Measurements from ENCODE around the gene SIGLEC5. TPM values are rescaled to one million over a fixed set of nuclear protein-coding genes. Genes with fewer than 3 reads are reported as not detected.

SIGLEC5 gene
- total and polyA plus RNA-seq, 2 of the 13 experiments (the other 11 are each of a cell fraction or from before 2014, with no cell fraction given): not detected

- TF ChIP-seq ZBTB49 (CRISPR knock-in tag; IDR thresholded peaks at IDR 0.05; ENCODE audit: borderline replicate concordance) (peak; percentile 99), PAF1 (CRISPR knock-in tag; IDR thresholded peaks at IDR 0.05) (no peak), ZNF790 (CRISPR knock-in tag; IDR thresholded peaks at IDR 0.05; ENCODE audit: borderline replicate concordance) (no peak; the same call in 1 of the 2 replicates), ONECUT2 (CRISPR knock-in tag; IDR thresholded peaks at IDR 0.05) (peak; percentile 55; the same call in 1 of the 2 replicates), MATR3 (CRISPR knock-in tag; IDR thresholded peaks at IDR 0.05) (no peak), SNAPC2 (CRISPR knock-in tag; IDR thresholded peaks at IDR 0.05) (0 out of 2 replicates have a peak, but pooled peaks have one; percentile 58), ZNF34 (CRISPR knock-in tag; IDR thresholded peaks at IDR 0.05; ENCODE audit: borderline replicate concordance) (no peak), SRY (CRISPR knock-in tag; IDR thresholded peaks at IDR 0.05) (peak; percentile 97), ZNF674 (CRISPR knock-in tag; IDR thresholded peaks at IDR 0.05; ENCODE audit: low read depth) (no peak), SAP130 (CRISPR knock-in tag; IDR thresholded peaks at IDR 0.05; ENCODE audit: low read depth) (peak; percentile 76), E2F1 (CRISPR knock-in tag; IDR thresholded peaks at IDR 0.05) (no peak), ZNF740 (CRISPR knock-in tag; IDR thresholded peaks at IDR 0.05) (no peak), ZNF230 (CRISPR knock-in tag; IDR thresholded peaks at IDR 0.05) (0 out of 2 replicates have a peak, but pooled peaks have one; percentile 61), HMG20A (CRISPR knock-in tag; IDR thresholded peaks at IDR 0.05; ENCODE audit: borderline replicate concordance) (no peak), EP300 (IDR thresholded peaks at IDR 0.05; ENCODE audit: low read depth in 2 of 2, low read length in 2 of 2) (no peak), EP300 (CRISPR knock-in tag; IDR thresholded peaks at IDR 0.05; ENCODE audit: borderline replicate concordance) (peak; percentile 15; the same call in 1 of the 2 replicates), PHB2 (IDR thresholded peaks at IDR 0.05; ENCODE audit: partially characterized antibody) (no peak), ZNF160 (CRISPR knock-in tag; IDR thresholded peaks at IDR 0.05) (peak; percentile 75; the same call in 1 of the 2 replicates), THAP7 (CRISPR knock-in tag; IDR thresholded peaks at IDR 0.05) (no peak; the same call in 1 of the 2 replicates), CEBPB (IDR thresholded peaks at IDR 0.05; ENCODE audit: borderline replicate concordance, low read depth, low read length) (no peak), BRD4 (CRISPR knock-in tag; IDR thresholded peaks at IDR 0.05) (0 out of 2 replicates have a peak, but pooled peaks have one; percentile 42), IKZF5 (CRISPR knock-in tag; IDR thresholded peaks at IDR 0.05) (peak; percentile 90; the same call in 1 of the 2 replicates), ZNF777 (CRISPR knock-in tag; IDR thresholded peaks at IDR 0.05) (0 out of 2 replicates have a peak, but pooled peaks have one; percentile 65), ZNF782 (CRISPR knock-in tag; IDR thresholded peaks at IDR 0.05; ENCODE audit: borderline replicate concordance) (peak; percentile 60; the same call in 1 of the 2 replicates), FIP1L1 (IDR thresholded peaks at IDR 0.05; ENCODE audit: borderline replicate concordance, insufficient read depth, low read depth, low read length) (no peak), NBN (conservative IDR thresholded peaks at IDR 0.05) (no peak)
Measured at GRCh38 chr19:51607920-51608562, 22.2 kb downstream of the SIGLEC5 start (continued).
